A549 (cell line): Measurements from ENCODE around the gene CPNE1. TPM values are rescaled to one million over a fixed set of nuclear protein-coding genes. Genes with fewer than 3 reads are reported as not detected.

ENCODE experiments used
- ATAC-seq, 2 experiments: fragments of 200-7000 bp in 1 of 2; fragments of >200 bp in 1 of 2; cut with Nextera tagmentation in 1 of 2; cut with Tn5 transposase in 1 of 2; 3 replicates each; pipeline versions ENCODE4 v1.8.0 to v1.9.1; 2018 to 2020; ENCODE audit warnings: mild to moderate bottlenecking in 1 of 2, moderate library complexity in 1 of 2
- CTCF ChIA-PET: fragments of 300-600 bp; sonication (Branson Sonifier 250); formaldehyde crosslinking; extraction: SDS; loops from one replicate; lab custom pipeline; 2021; ENCODE audit warnings: antibody characterized with exemption, inconsistent platforms; lab: Yijun Ruan, JAX
- POLR2A ChIA-PET: fragments of 350-600 bp; formaldehyde crosslinking; extraction: SDS; loops from one replicate; lab custom pipeline; 2021; ENCODE audit warnings: antibody characterized with exemption, inconsistent platforms; lab: Yijun Ruan, JAX
- DNase-seq, 2 experiments: peaks; one replicate each; pipeline versions ENCODE4 v3.0.0 to v3.0.0-alpha.2; 2011 to 2016; ENCODE audit warnings: low read depth in 1 of 2, low spot score in 1 of 2
- FAIRE-seq: peaks from 2 replicates; lab custom pipeline; 2011; peaks lifted over from hg19 to GRCh38; lab: Jason Lieb, UNC
- H3K27ac ChIP-seq, 2 experiments: fragments of >200 bp; sonication (Bioruptor Twin); formaldehyde crosslinking; 3 replicates each; pipeline ENCODE4 v1.5.1; 2016 to 2017
- H3K4me1 ChIP-seq: fragments of >200 bp; sonication (Bioruptor Twin); formaldehyde crosslinking; 3 replicates; pipeline ENCODE4 v1.6.1; 2016
- H3K4me2 ChIP-seq: fragments of >200 bp; sonication (Bioruptor Twin); formaldehyde crosslinking; 3 replicates; pipeline ENCODE4 v1.6.1; 2016
- H3K4me3 ChIP-seq: fragments of >200 bp; sonication (Bioruptor Twin); formaldehyde crosslinking; 3 replicates; pipeline ENCODE4 v1.5.1; 2016
- H3K9me3 ChIP-seq: fragments of >200 bp; sonication (Bioruptor Twin); formaldehyde crosslinking; 3 replicates; pipeline ENCODE4 v1.6.1; 2016
- ATOH8 ChIP-seq: fragments of 250-450 bp; sonication (Bioruptor Pico); IDR thresholded peaks from 2 replicates; pipeline ENCODE4 v1.5.0; 2020; ENCODE audit warnings: low read depth, mild to moderate bottlenecking, moderate library complexity
- BCL3 ChIP-seq: fragments of >200 bp; sonication (Bioruptor Twin); formaldehyde crosslinking; IDR thresholded peaks from 3 replicates; pipeline ENCODE4 v1.6.1; 2016
- BHLHE40 ChIP-seq: IDR thresholded peaks from 2 replicates; pipeline ENCODE4 v1.6.1; 2012; ENCODE audit warnings: low read depth, low read length, inconsistent platforms
- CEBPB ChIP-seq, 2 experiments: fragments of >200 bp in 1 of 2; sonication (Bioruptor Twin) in 1 of 2; formaldehyde crosslinking in 1 of 2; IDR thresholded peaks; 2 replicates each; pipeline ENCODE4 v1.6.1; 2012 to 2016
- CHD2 ChIP-seq: fragments of 150-350 bp; IDR thresholded peaks from 2 replicates; pipeline ENCODE4 v1.6.1; 2014; ENCODE audit warnings: low read length; ENCODE audit not compliant: partially characterized antibody
- ESRRA ChIP-seq: fragments of 150-350 bp; IDR thresholded peaks from 2 replicates; pipeline ENCODE4 v1.6.1; 2014; ENCODE audit warnings: mild to moderate bottlenecking, low read length, borderline replicate concordance
- FOSB ChIP-seq: fragments of 250-450 bp; sonication (Bioruptor Pico); IDR thresholded peaks from 2 replicates; pipeline ENCODE4 v1.5.0; 2020; ENCODE audit warnings: mild to moderate bottlenecking, moderate library complexity
- HES2 ChIP-seq: fragments of >200 bp; sonication (Bioruptor Twin); formaldehyde crosslinking; IDR thresholded peaks from 2 replicates; pipeline ENCODE4 v1.6.1; 2016
- HMGXB4 ChIP-seq: fragments of 250-450 bp; sonication (Bioruptor Pico); IDR thresholded peaks from 2 replicates; pipeline ENCODE4 v1.5.0; 2021; ENCODE audit warnings: mild to moderate bottlenecking, moderate library complexity, borderline replicate concordance
- HOXB13 ChIP-seq: fragments of 250-450 bp; sonication (Bioruptor Pico); IDR thresholded peaks from 2 replicates; pipeline ENCODE4 v1.5.0; 2020; ENCODE audit warnings: low read depth, mild to moderate bottlenecking, moderate library complexity
- KDM1A ChIP-seq: fragments of 200-600 bp; sonication (generic); IDR thresholded peaks from 2 replicates; pipeline ENCODE4 v1.6.1; 2016; ENCODE audit warnings: low read depth, mild to moderate bottlenecking
- MAFK ChIP-seq: fragments of 450-650 bp; IDR thresholded peaks from 2 replicates; pipeline ENCODE4 v1.6.1; 2014; ENCODE audit not compliant: partially characterized antibody
- MAX ChIP-seq: IDR thresholded peaks from 2 replicates; pipeline ENCODE4 v1.6.1; 2012
- MAZ ChIP-seq: fragments of 150-350 bp; IDR thresholded peaks from 2 replicates; pipeline ENCODE4 v1.6.1; 2014; ENCODE audit warnings: antibody characterized with exemption, low read depth, low read length, borderline replicate concordance
- NR3C1 ChIP-seq: fragments of >200 bp; sonication (Bioruptor Twin); formaldehyde crosslinking; IDR thresholded peaks from 3 replicates; pipeline ENCODE4 v1.6.1; 2017
- PBX3 ChIP-seq: IDR thresholded peaks from 2 replicates; pipeline ENCODE4 v1.6.1; 2012
- PHF8 ChIP-seq: fragments of 200-600 bp; sonication (generic); IDR thresholded peaks from 2 replicates; pipeline ENCODE4 v1.6.1; 2016; ENCODE audit warnings: low read depth, mild to moderate bottlenecking, antibody characterized with exemption, moderate library complexity, borderline replicate concordance
- RAD21 ChIP-seq, 2 experiments: fragments of >200 bp in 1 of 2; sonication (Bioruptor Twin) in 1 of 2; formaldehyde crosslinking in 1 of 2; IDR thresholded peaks in 1 of 2; conservative IDR thresholded peaks in 1 of 2; 2 replicates in 1 of 2; 3 replicates in 1 of 2; pipeline ENCODE4 v1.6.1; 2012 to 2018; ENCODE audit warnings: inconsistent platforms in 1 of 2
- REST ChIP-seq: fragments of 200-600 bp; sonication (generic); IDR thresholded peaks from 2 replicates; pipeline ENCODE4 v1.6.1; 2016; ENCODE audit warnings: antibody characterized with exemption, mild to moderate bottlenecking, moderate library complexity
- RFX5 ChIP-seq: fragments of 450-650 bp; IDR thresholded peaks from 2 replicates; pipeline ENCODE4 v1.7.1; 2014; ENCODE audit warnings: antibody characterized with exemption, mild to moderate bottlenecking, moderate library complexity
- RNF2 ChIP-seq: fragments of 200-600 bp; sonication (generic); IDR thresholded peaks from 2 replicates; pipeline ENCODE4 v1.6.1; 2016; ENCODE audit warnings: low read depth, mild to moderate bottlenecking, antibody characterized with exemption, moderate library complexity, borderline replicate concordance
- SMC3 ChIP-seq: fragments of >200 bp; sonication (Bioruptor Twin); formaldehyde crosslinking; IDR thresholded peaks from 3 replicates; pipeline ENCODE4 v1.6.1; 2018; ENCODE audit warnings: inconsistent platforms
- TFCP2L1 ChIP-seq: fragments of 250-450 bp; sonication (Bioruptor Pico); IDR thresholded peaks from 2 replicates; pipeline ENCODE4 v1.5.0; 2021; ENCODE audit warnings: mild to moderate bottlenecking
- USF2 ChIP-seq: fragments of 450-650 bp; IDR thresholded peaks from 2 replicates; pipeline ENCODE4 v1.6.1; 2014; ENCODE audit warnings: antibody characterized with exemption
- ZSCAN20 ChIP-seq: fragments of 250-450 bp; sonication (Bioruptor Pico); IDR thresholded peaks from 2 replicates; pipeline ENCODE4 v1.8.0; 2022; ENCODE audit warnings: mild to moderate bottlenecking, moderate library complexity
- WGBS: methylation state at CpG from one replicate; pipeline ENCODE4 v1.1.6; 2017; ENCODE audit errors: missing lambda C conversion rate; 5-methylcytosine and 5-hydroxymethylcytosine counted together
- polyA plus RNA-seq, 4 experiments: library from polyadenylated mRNA; depleted of rRNA in 3 of 4; stranded (reverse); fragments of >200 nt; fragmentation: RNase III in 1 of 4; extraction: RNeasy Plus Mini Kit Qiagen cat#74134 plus additional on column Dnase treatment in 1 of 4; gene quantifications; 2 replicates in 3 of 4; 3 replicates in 1 of 4; pipeline ENCODE4 v1.2.3, GENCODE V29; 2011 to 2017

Gene CPNE1
- polyA plus RNA-seq, 2 of the 4 experiments (the other 2 are of a cell fraction) = 199 to 244 TPM

GRCh38 chr20:35669681-35670080 is 5.0 kb upstream of the CPNE1 start:
- no peak for ATAC-seq
- no peak overlapping the region for H3K4me2 ChIP-seq
- TF ChIP-seq RFX5 (no peak), FOSB (CRISPR knock-in tag) (no peak), BCL3 (no peak), PBX3 (no peak), ATOH8 (CRISPR knock-in tag) (no peak), BHLHE40 (no peak), HMGXB4 (CRISPR knock-in tag) (no peak), NR3C1 (no peak), RAD21 (conservative IDR thresholded peaks at IDR 0.05 in 1 of 2, IDR thresholded peaks at IDR 0.05 in 1 of 2) (no peak), TFCP2L1 (CRISPR knock-in tag) (no peak), ZSCAN20 (CRISPR knock-in tag) (no peak), HOXB13 (CRISPR knock-in tag) (no peak), REST (no peak), ESRRA (no peak)
- TF ChIP-seq, all 56 proteins: peak for 0
- POLR2A ChIA-PET = no interaction called here
- Histone ChIP-seq H3K4me3 (no peak overlapping the region), H3K27ac (no peak overlapping the region), H3K4me1 (no peaks in the 10 kb centered on the region), H3K9me3 (no peaks in the 10 kb centered on the region)
- WGBS = 46% methylated on average over 1 of the region's 1 CpG
- no peak for DNase-seq
- FAIRE-seq = no peak
- CTCF ChIA-PET = interaction anchor here (1.4 kb wide), 1 partner anchor 24 kb away, joined by 3 read pairs; no protein-coding TSS in a partner anchor

- ATAC-seq (no peak), FAIRE-seq (no peak), DNase-seq (no peak)
- no peak overlapping the region for H3K27ac ChIP-seq
- no peak overlapping the region for H3K4me2 ChIP-seq
- ChIA-PET POLR2A (no interaction called here), CTCF (interaction anchor here (0.6 to 1.4 kb wide), 4 partner anchors 10 to 159 kb away, joined by 3 to 4 read pairs (median 4); no protein-coding TSS in a partner anchor)
- WGBS = 97% methylated on average over 5 of the region's 5 CpGs
- H3K4me3 ChIP-seq = no peak overlapping the region
- no peaks in the 10 kb centered on the region for H3K9me3 ChIP-seq
- H3K4me1 ChIP-seq = no peaks in the 10 kb centered on the region
- TF ChIP-seq USF2 (no peak), KDM1A (no peak), MAZ (no peak), RNF2 (no peak), BCL3 (no peak), HOXB13 (CRISPR knock-in tag) (no peak), SMC3 (no peak), ZSCAN20 (CRISPR knock-in tag) (no peak), RFX5 (no peak), PHF8 (no peak), CHD2 (no peak), MAX (no peak), HES2 (no peak), MAFK (no peak), CEBPB (IDR thresholded peaks at IDR 0.05) (no peak), BHLHE40 (no peak)
Observed at GRCh38 chr20:35669221-35669620, 4.5 kb upstream of the CPNE1 start.
